ENCODE results near the gene EPHA4. TPM values are rescaled to one million over a fixed set of nuclear protein-coding genes. Genes with fewer than 3 reads are reported as not detected.

Gene EPHA4
- 10 to 100 TPM; 10.2 to 42.2 (median 20.6) TPM for total RNA-seq

GRCh38 chr2:221572219-221572820 lies at the start of gene EPHA4:
Gene EPHA4 (minus strand): TSS chr2:221572304. CDS start chr2:221572248, 56 bp downstream.
- TF ChIP-seq EP300 (IDR thresholded peaks at IDR 0.05), result peak in 1 of 2 donors; percentile 76
- peak in 1 of 2 donors; percentile 73 for TF ChIP-seq POLR2A (IDR thresholded peaks at IDR 0.05)
- peak in 4 of 5 experiments; percentile 23 to 41 (median 33) for TF ChIP-seq CTCF (IDR thresholded peaks at IDR 0.05)
- WGBS, 2 donors, result 1 to 2% methylated on average over 24 to 28 of the region's 55 CpGs
- H3K36me3 ChIP-seq, result no peaks in the 10 kb centered on the region

GRCh38 chr2:221618007-221618406 lies 45.9 kb upstream of the EPHA4 start:
- Histone ChIP-seq H3K27ac (no peak overlapping the region), H3K4me3 (no peak overlapping the region), H3K27me3 (no peaks in the 10 kb centered on the region), H3K36me3 (no peaks in the 10 kb centered on the region), H3K4me1 (no peaks in the 10 kb centered on the region), H3K9me3 (no peaks in the 10 kb centered on the region)
- TF ChIP-seq EP300 (IDR thresholded peaks at IDR 0.05), result no peak
- no peak for TF ChIP-seq CTCF (IDR thresholded peaks at IDR 0.05)
- TF ChIP-seq POLR2A (IDR thresholded peaks at IDR 0.05), result no peak
- 72 to 76% methylated on average over 2 of the region's 2 CpGs for WGBS, 2 donors
- no peak for DNase-seq (ENCODE audit: low spot score in 2 of 2)

More at GRCh38 chr2:221572219-221572820, at the start of gene EPHA4:
- Histone ChIP-seq H3K4me1 (peaks cover 0 to 44% (median 7%) of the 10 kb centered on the region in 4 donors), H3K4me3 (peak within 1 kb of the TSS; percentile 42 to 75 (median 60)), H3K27ac (peak within 1 kb of the TSS; percentile 39 to 87 (median 76)), H3K27me3 (peaks cover 0 to 48% of the 10 kb centered on the region in 2 donors), H3K9me3 (no peaks in the 10 kb centered on the region)
- peak; percentile 77 to 79 for DNase-seq (ENCODE audit: low spot score in 2 of 2)

GRCh38 chr2:221616561-221616960 lies 44.5 kb upstream of the EPHA4 start:
- 90 to 94% methylated on average over 13 of the region's 13 CpGs for WGBS, 2 donors
- TF ChIP-seq EP300 (IDR thresholded peaks at IDR 0.05) (no peak), CTCF (IDR thresholded peaks at IDR 0.05) (no peak), POLR2A (IDR thresholded peaks at IDR 0.05) (no peak)
- Histone ChIP-seq H3K27me3 (no peaks in the 10 kb centered on the region), H3K4me3 (no peak overlapping the region), H3K4me1 (no peaks in the 10 kb centered on the region), H3K36me3 (no peaks in the 10 kb centered on the region), H3K9me3 (no peaks in the 10 kb centered on the region), H3K27ac (no peak overlapping the region)
- no peak for DNase-seq (ENCODE audit: low spot score in 2 of 2)

GRCh38 chr2:221614274-221614673 lies 42.2 kb upstream of the EPHA4 start:
- Histone ChIP-seq H3K4me3 (no peak overlapping the region), H3K27ac (no peak overlapping the region), H3K36me3 (no peaks in the 10 kb centered on the region), H3K9me3 (no peaks in the 10 kb centered on the region), H3K4me1 (no peaks in the 10 kb centered on the region), H3K27me3 (no peaks in the 10 kb centered on the region)
- no peak for TF ChIP-seq CTCF (IDR thresholded peaks at IDR 0.05)
- TF ChIP-seq EP300 (IDR thresholded peaks at IDR 0.05), result no peak
- TF ChIP-seq POLR2A (IDR thresholded peaks at IDR 0.05), result no peak
- DNase-seq (ENCODE audit: low spot score in 2 of 2), result no peak
- 60 to 65% methylated on average over 6 of the region's 6 CpGs for WGBS, 2 donors

GRCh38 chr2:221612800-221613199 lies 40.7 kb upstream of the EPHA4 start:
- H3K36me3 ChIP-seq, result no peaks in the 10 kb centered on the region
- no peaks in the 10 kb centered on the region for H3K9me3 ChIP-seq
- no peak overlapping the region for H3K27ac ChIP-seq
- no peaks in the 10 kb centered on the region for H3K27me3 ChIP-seq
- 82 to 89% methylated on average over 6 of the region's 6 CpGs for WGBS, 2 donors
- H3K4me3 ChIP-seq, result no peak overlapping the region
- no peak for DNase-seq (ENCODE audit: low spot score in 2 of 2)
- H3K4me1 ChIP-seq, result no peaks in the 10 kb centered on the region
- TF ChIP-seq EP300 (IDR thresholded peaks at IDR 0.05), result no peak
- TF ChIP-seq CTCF (IDR thresholded peaks at IDR 0.05), result no peak
- TF ChIP-seq POLR2A (IDR thresholded peaks at IDR 0.05), result no peak
